Measurements from ENCODE around the gene SPOPL. TPM values are rescaled to one million over a fixed set of nuclear protein-coding genes. Genes with fewer than 3 reads are reported as not detected.

Gene SPOPL
- total and polyA plus RNA-seq, 2 donors (not counting 1 experiment from before 2014, with no cell fraction given): 14.0 to 53.6 TPM

DNA sequence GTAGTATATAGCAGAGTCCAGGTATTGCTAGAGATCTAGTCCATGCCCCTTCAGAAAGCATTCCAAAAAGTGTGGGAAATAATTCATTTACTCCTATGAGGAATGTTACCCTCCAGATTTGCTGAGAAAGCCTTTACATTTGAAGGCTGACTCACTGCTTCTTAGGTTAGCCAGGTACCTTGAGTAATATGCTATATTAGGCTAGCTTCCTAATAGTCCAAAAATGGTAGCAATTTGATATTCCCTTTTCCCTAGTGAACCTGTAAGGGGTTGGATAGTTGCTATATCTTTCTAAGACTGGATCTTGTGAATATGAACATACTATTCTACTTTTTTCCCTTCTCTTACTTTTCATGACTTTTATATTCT, 63.6 kb downstream of the SPOPL start:
- no peak overlapping the region for H3K9ac ChIP-seq (ENCODE audit: low read length)
- intact Hi-C loops (cut with micrococcal nuclease): no loop called here
- Mint-ChIP-seq H3K27ac (no peak overlapping the region), H3K27me3 (no peaks in the 10 kb centered on the region), H3K4me1 (no peaks in the 10 kb centered on the region), H3K4me3 (no peak overlapping the region), H3K9me3 (ENCODE audit: insufficient read depth) (no peaks in the 10 kb centered on the region)
- H3K36me3 ChIP-seq (replicated peaks in 1 of 2; ENCODE audit: control extremely low read depth in 1 of 2, control insufficient read depth in 1 of 2, extremely low read depth in 1 of 2, insufficient read depth in 2 of 2, low read length in 1 of 2): peaks cover 20 to 52% of the 10 kb centered on the region in 2 experiments
- H3K27me3 ChIP-seq (replicated peaks in 1 of 4; ENCODE audit: control extremely low read depth in 1 of 4, control insufficient read depth in 3 of 4, insufficient read depth in 4 of 4, low read length in 3 of 4): no peaks in the 10 kb centered on the region
- H3K27ac ChIP-seq (ENCODE audit: low read length in 2 of 2): no peak overlapping the region
- no peak for TF ChIP-seq EZH2 (IDR thresholded peaks at IDR 0.05; ENCODE audit: borderline replicate concordance, insufficient read depth, low read depth, low read length, poor library complexity, severe bottlenecking)
- TF ChIP-seq, protein P1, sequence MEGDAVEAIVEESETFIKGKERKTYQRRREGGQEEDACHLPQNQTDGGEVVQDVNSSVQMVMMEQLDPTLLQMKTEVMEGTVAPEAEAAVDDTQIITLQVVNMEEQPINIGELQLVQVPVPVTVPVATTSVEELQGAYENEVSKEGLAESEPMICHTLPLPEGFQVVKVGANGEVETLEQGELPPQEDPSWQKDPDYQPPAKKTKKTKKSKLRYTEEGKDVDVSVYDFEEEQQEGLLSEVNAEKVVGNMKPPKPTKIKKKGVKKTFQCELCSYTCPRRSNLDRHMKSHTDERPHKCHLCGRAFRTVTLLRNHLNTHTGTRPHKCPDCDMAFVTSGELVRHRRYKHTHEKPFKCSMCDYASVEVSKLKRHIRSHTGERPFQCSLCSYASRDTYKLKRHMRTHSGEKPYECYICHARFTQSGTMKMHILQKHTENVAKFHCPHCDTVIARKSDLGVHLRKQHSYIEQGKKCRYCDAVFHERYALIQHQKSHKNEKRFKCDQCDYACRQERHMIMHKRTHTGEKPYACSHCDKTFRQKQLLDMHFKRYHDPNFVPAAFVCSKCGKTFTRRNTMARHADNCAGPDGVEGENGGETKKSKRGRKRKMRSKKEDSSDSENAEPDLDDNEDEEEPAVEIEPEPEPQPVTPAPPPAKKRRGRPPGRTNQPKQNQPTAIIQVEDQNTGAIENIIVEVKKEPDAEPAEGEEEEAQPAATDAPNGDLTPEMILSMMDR (IDR thresholded peaks at IDR 0.05): no peak
- H3K79me2 ChIP-seq (ENCODE audit: control insufficient read depth, insufficient read depth, low read length): no peaks in the 10 kb centered on the region
- DNase-seq: no peak
- no peak for ATAC-seq (ENCODE audit: low read depth)
- H2AFZ ChIP-seq (ENCODE audit: insufficient read depth, low read depth, low read length, poor library complexity, severe bottlenecking): no peak overlapping the region
- ChIA-PET POLR2A (no interaction called here), CTCF (no interaction called here)
- H3K4me1 ChIP-seq (ENCODE audit: control insufficient read depth in 2 of 2, insufficient read depth in 2 of 2, low read length in 2 of 2): no peaks in the 10 kb centered on the region
- peaks cover 0 to 3% (median 0%) of the 10 kb centered on the region in 3 donors for H3K9me3 ChIP-seq (ENCODE audit: control extremely low read depth in 1 of 3, control insufficient read depth in 2 of 3, insufficient read depth in 1 of 3, low read length in 2 of 3)
- no peak overlapping the region for H3K4me3 ChIP-seq (ENCODE audit: control extremely low read depth in 1 of 5, extremely low read depth in 1 of 5, insufficient read depth in 1 of 5, low read depth in 2 of 5, low read length in 4 of 5)
- no peaks in the 10 kb centered on the region for H4K20me1 ChIP-seq (ENCODE audit: control insufficient read depth, insufficient read depth, low read length, poor library complexity, severe bottlenecking)
- H3K4me2 ChIP-seq (replicated peaks; ENCODE audit: low read depth, low read length, poor library complexity, severe bottlenecking): no peak overlapping the region

DNA sequence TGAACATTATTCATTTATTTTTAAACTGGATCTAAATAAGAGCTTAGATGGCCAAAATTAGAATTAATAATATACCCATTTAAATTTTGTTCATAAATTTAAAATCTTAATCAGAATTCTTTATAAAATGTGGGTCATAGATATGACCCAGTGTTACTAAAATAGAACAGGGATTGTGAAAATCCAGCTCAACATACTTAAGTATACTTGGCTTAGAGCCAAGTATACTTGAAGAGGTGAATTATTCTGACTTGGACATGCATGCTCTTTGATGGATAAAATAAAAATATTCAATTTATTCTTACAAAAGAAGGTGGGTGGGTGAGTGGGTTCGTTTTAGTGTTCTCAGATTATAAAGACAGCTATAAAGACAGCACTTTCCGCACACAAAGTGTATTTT, 70.7 kb downstream of the SPOPL start:
- Histone ChIP-seq H3K4me1 (ENCODE audit: control insufficient read depth in 2 of 2, insufficient read depth in 2 of 2, low read length in 2 of 2) (no peaks in the 10 kb centered on the region), H3K9ac (ENCODE audit: low read length) (no peak overlapping the region), H4K20me1 (ENCODE audit: control insufficient read depth, insufficient read depth, low read length, poor library complexity, severe bottlenecking) (no peaks in the 10 kb centered on the region), H3K27me3 (replicated peaks in 1 of 4; ENCODE audit: control extremely low read depth in 1 of 4, control insufficient read depth in 3 of 4, insufficient read depth in 4 of 4, low read length in 3 of 4) (no peaks in the 10 kb centered on the region), H2AFZ (ENCODE audit: insufficient read depth, low read depth, low read length, poor library complexity, severe bottlenecking) (no peak overlapping the region), H3K4me3 (ENCODE audit: control extremely low read depth in 1 of 5, extremely low read depth in 1 of 5, insufficient read depth in 1 of 5, low read depth in 2 of 5, low read length in 4 of 5) (no peak overlapping the region), H3K9me3 (ENCODE audit: control extremely low read depth in 1 of 3, control insufficient read depth in 2 of 3, insufficient read depth in 1 of 3, low read length in 2 of 3) (no peaks in the 10 kb centered on the region), H3K27ac (ENCODE audit: low read length in 2 of 2) (no peak overlapping the region), H3K4me2 (replicated peaks; ENCODE audit: low read depth, low read length, poor library complexity, severe bottlenecking) (no peak overlapping the region), H3K79me2 (ENCODE audit: control insufficient read depth, insufficient read depth, low read length) (no peaks in the 10 kb centered on the region), H3K36me3 (replicated peaks in 1 of 2; ENCODE audit: control extremely low read depth in 1 of 2, control insufficient read depth in 1 of 2, extremely low read depth in 1 of 2, insufficient read depth in 2 of 2, low read length in 1 of 2) (peaks cover 3 to 48% of the 10 kb centered on the region in 2 experiments)
- Mint-ChIP-seq H3K9me3 (ENCODE audit: insufficient read depth) (no peaks in the 10 kb centered on the region), H3K27me3 (no peaks in the 10 kb centered on the region), H3K4me3 (no peak overlapping the region), H3K27ac (no peak overlapping the region), H3K4me1 (no peaks in the 10 kb centered on the region)
- no peak for TF ChIP-seq EZH2 (IDR thresholded peaks at IDR 0.05; ENCODE audit: borderline replicate concordance, insufficient read depth, low read depth, low read length, poor library complexity, severe bottlenecking)
- TF ChIP-seq, protein P1 (IDR thresholded peaks at IDR 0.05): no peak
- no peak for ATAC-seq (ENCODE audit: low read depth)
- DNase-seq: no peak
- WGBS (ENCODE audit: insufficient coverage): no CpG with 5 or more reads among the region's 2 CpGs
- CTCF ChIA-PET: no interaction called here
- POLR2A ChIA-PET: no interaction called here
- intact Hi-C loops (cut with micrococcal nuclease): no loop called here

Data from B cell (primary cell).